KMS-11 (cell line): ENCODE results near the gene KCTD2.

Source experiments
- H2AFZ ChIP-seq: fragments of 200-600 bp; sonication (generic); 2 replicates; pipeline ENCODE4 v1.6.1; 2016; ENCODE audit warnings: antibody characterized with exemption, mixed run types, low read depth
- H3K27ac ChIP-seq: fragments of 200-600 bp; sonication (generic); 2 replicates; pipeline ENCODE4 v1.6.1; 2016; ENCODE audit warnings: mild to moderate bottlenecking, mixed run types
- H3K27me3 ChIP-seq: fragments of 200-600 bp; sonication (generic); 2 replicates; pipeline ENCODE4 v1.6.1; 2017; ENCODE audit warnings: mild to moderate bottlenecking, low read depth, mixed run types, moderate library complexity; ENCODE audit not compliant: insufficient read depth
- H3K36me3 ChIP-seq: fragments of 200-600 bp; sonication (generic); 2 replicates; pipeline ENCODE4 v1.6.1; 2017; ENCODE audit warnings: mild to moderate bottlenecking, mixed run types; ENCODE audit not compliant: insufficient read depth
- H3K4me1 ChIP-seq: fragments of 200-600 bp; sonication (generic); 2 replicates; pipeline ENCODE4 v1.6.1; 2016; ENCODE audit warnings: mild to moderate bottlenecking, low read depth, mixed run types; ENCODE audit not compliant: poor library complexity, severe bottlenecking
- H3K4me2 ChIP-seq: fragments of 200-600 bp; sonication (generic); 2 replicates; pipeline ENCODE4 v1.7.0; 2016; ENCODE audit warnings: mild to moderate bottlenecking, mixed run types
- H3K4me3 ChIP-seq: fragments of 200-600 bp; sonication (generic); IDR thresholded peaks from 2 replicates; pipeline ENCODE4 v1.6.1; 2017; ENCODE audit warnings: low read depth, low read length, mixed read lengths; ENCODE audit not compliant: insufficient read depth
- H3K79me2 ChIP-seq: fragments of 200-600 bp; sonication (generic); 2 replicates; pipeline ENCODE4 v1.6.1; 2016; ENCODE audit warnings: low read depth, mixed run types; ENCODE audit not compliant: insufficient read depth
- H3K9ac ChIP-seq: fragments of 200-600 bp; sonication (generic); 2 replicates; pipeline ENCODE4 v1.6.1; 2016; ENCODE audit warnings: mild to moderate bottlenecking, mixed run types
- H4K20me1 ChIP-seq: fragments of 200-600 bp; sonication (generic); 2 replicates; pipeline ENCODE4 v1.6.1; 2016; ENCODE audit warnings: mild to moderate bottlenecking, mixed run types; ENCODE audit not compliant: insufficient read depth
- TF ChIP-seq, protein P1 (sequence below): fragments of 200-600 bp; sonication (generic); conservative IDR thresholded peaks from 2 replicates; pipeline ENCODE4 v1.6.1; 2017; ENCODE audit warnings: low read depth, mild to moderate bottlenecking, antibody characterized with exemption, low read length, moderate library complexity, mixed read lengths

KCTD2 gene

GRCh38 chr17:75049706-75050105 is 2.7 kb downstream of the KCTD2 start:
- Histone ChIP-seq H3K4me2 (no peak overlapping the region), H4K20me1 (no peaks in the 10 kb centered on the region), H3K27me3 (no peaks in the 10 kb centered on the region), H3K79me2 (peaks cover 29% of the 10 kb centered on the region; the same call in 1 of the 2 replicates), H3K36me3 (peaks cover 6% of the 10 kb centered on the region; the same call in 1 of the 2 replicates), H3K9ac (no peak overlapping the region), H3K4me3 (no peak overlapping the region), H2AFZ (no peak overlapping the region), H3K27ac (no peak overlapping the region), H3K4me1 (peaks cover 30% of the 10 kb centered on the region)
- TF ChIP-seq, protein P1, sequence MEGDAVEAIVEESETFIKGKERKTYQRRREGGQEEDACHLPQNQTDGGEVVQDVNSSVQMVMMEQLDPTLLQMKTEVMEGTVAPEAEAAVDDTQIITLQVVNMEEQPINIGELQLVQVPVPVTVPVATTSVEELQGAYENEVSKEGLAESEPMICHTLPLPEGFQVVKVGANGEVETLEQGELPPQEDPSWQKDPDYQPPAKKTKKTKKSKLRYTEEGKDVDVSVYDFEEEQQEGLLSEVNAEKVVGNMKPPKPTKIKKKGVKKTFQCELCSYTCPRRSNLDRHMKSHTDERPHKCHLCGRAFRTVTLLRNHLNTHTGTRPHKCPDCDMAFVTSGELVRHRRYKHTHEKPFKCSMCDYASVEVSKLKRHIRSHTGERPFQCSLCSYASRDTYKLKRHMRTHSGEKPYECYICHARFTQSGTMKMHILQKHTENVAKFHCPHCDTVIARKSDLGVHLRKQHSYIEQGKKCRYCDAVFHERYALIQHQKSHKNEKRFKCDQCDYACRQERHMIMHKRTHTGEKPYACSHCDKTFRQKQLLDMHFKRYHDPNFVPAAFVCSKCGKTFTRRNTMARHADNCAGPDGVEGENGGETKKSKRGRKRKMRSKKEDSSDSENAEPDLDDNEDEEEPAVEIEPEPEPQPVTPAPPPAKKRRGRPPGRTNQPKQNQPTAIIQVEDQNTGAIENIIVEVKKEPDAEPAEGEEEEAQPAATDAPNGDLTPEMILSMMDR, result no peak

- Histone ChIP-seq H2AFZ (no peak overlapping the region), H3K27me3 (no peaks in the 10 kb centered on the region), H3K27ac (no peak overlapping the region), H4K20me1 (no peaks in the 10 kb centered on the region), H3K4me2 (no peak overlapping the region), H3K4me3 (no peak overlapping the region), H3K36me3 (peaks cover 6% of the 10 kb centered on the region; the same call in 1 of the 2 replicates), H3K79me2 (peaks cover 12% of the 10 kb centered on the region; the same call in 1 of the 2 replicates), H3K4me1 (peaks cover 23% of the 10 kb centered on the region), H3K9ac (no peak overlapping the region)
- TF ChIP-seq, protein P1, result no peak
Observed at GRCh38 chr17:75051941-75052340, 4.9 kb downstream of the KCTD2 start.

- no peaks in the 10 kb centered on the region for H4K20me1 ChIP-seq
- H3K4me2 ChIP-seq, result no peak overlapping the region
- TF ChIP-seq, protein P1, result 0 out of 2 replicates have a peak, but pooled peaks have one; percentile 14
- no peak overlapping the region for H3K9ac ChIP-seq
- no peaks in the 10 kb centered on the region for H3K79me2 ChIP-seq
- peaks cover 4% of the 10 kb centered on the region for H3K4me1 ChIP-seq
- no peak overlapping the region for H3K4me3 ChIP-seq
- peaks cover 2% of the 10 kb centered on the region; the same call in 1 of the 2 replicates for H3K36me3 ChIP-seq
- H2AFZ ChIP-seq, result no peak overlapping the region
- H3K27me3 ChIP-seq, result no peaks in the 10 kb centered on the region
- no peak overlapping the region for H3K27ac ChIP-seq
Observed at GRCh38 chr17:75059369-75060345, 12.6 kb downstream of the KCTD2 start.

GRCh38 chr17:75060434-75061054 is 13.5 kb downstream of the KCTD2 start:
- H3K4me2 ChIP-seq, result no peak overlapping the region
- H3K36me3 ChIP-seq, result peaks cover 2% of the 10 kb centered on the region; the same call in 1 of the 2 replicates
- no peak overlapping the region for H2AFZ ChIP-seq
- H3K79me2 ChIP-seq, result no peaks in the 10 kb centered on the region
- H3K9ac ChIP-seq, result no peak overlapping the region
- no peak overlapping the region for H3K27ac ChIP-seq
- H3K4me3 ChIP-seq, result no peak overlapping the region
- TF ChIP-seq, protein P1, result no peak
- no peaks in the 10 kb centered on the region for H4K20me1 ChIP-seq
- H3K27me3 ChIP-seq, result no peaks in the 10 kb centered on the region
- H3K4me1 ChIP-seq, result peaks cover 13% of the 10 kb centered on the region
